Measurements from ENCODE around the gene COG5. TPM values are rescaled to one million over a fixed set of nuclear protein-coding genes. Genes with fewer than 3 reads are reported as not detected.
"Not testable (repeated sequence)": the region's sequence is repeated elsewhere in the genome, so short reads cannot be mapped to it uniquely, and the experiment has no call there.

The COG5 gene
- total RNA-seq, 1 donor from 2014 or later, result 39.6 TPM

- DNase-seq (no peak), ATAC-seq (no peak)
- no peaks in the 10 kb centered on the region for H3K9me3 ChIP-seq
- no peaks in the 10 kb centered on the region for H3K36me3 ChIP-seq
- no peak overlapping the region for H3K4me3 ChIP-seq
- intact Hi-C loops (cut with DNase I), result no loop called here
- H3K27me3 ChIP-seq, result no peaks in the 10 kb centered on the region
- no peak overlapping the region for H3K27ac ChIP-seq
- no peaks in the 10 kb centered on the region for H3K4me1 ChIP-seq
- TF ChIP-seq, protein P1, sequence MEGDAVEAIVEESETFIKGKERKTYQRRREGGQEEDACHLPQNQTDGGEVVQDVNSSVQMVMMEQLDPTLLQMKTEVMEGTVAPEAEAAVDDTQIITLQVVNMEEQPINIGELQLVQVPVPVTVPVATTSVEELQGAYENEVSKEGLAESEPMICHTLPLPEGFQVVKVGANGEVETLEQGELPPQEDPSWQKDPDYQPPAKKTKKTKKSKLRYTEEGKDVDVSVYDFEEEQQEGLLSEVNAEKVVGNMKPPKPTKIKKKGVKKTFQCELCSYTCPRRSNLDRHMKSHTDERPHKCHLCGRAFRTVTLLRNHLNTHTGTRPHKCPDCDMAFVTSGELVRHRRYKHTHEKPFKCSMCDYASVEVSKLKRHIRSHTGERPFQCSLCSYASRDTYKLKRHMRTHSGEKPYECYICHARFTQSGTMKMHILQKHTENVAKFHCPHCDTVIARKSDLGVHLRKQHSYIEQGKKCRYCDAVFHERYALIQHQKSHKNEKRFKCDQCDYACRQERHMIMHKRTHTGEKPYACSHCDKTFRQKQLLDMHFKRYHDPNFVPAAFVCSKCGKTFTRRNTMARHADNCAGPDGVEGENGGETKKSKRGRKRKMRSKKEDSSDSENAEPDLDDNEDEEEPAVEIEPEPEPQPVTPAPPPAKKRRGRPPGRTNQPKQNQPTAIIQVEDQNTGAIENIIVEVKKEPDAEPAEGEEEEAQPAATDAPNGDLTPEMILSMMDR (IDR thresholded peaks at IDR 0.05), result no peak
These were observed 402.3 kb downstream of the COG5 start for GRCh38 chr7:107161415-107161814.

GRCh38 chr7:107160389-107160788 lies 403.3 kb downstream of the COG5 start:
- DNase-seq (no peak), ATAC-seq (no peak)
- no peak overlapping the region for H3K4me3 ChIP-seq
- H3K27me3 ChIP-seq, result no peaks in the 10 kb centered on the region
- H3K9me3 ChIP-seq, result no peaks in the 10 kb centered on the region
- TF ChIP-seq, protein P1 (IDR thresholded peaks at IDR 0.05), result no peak
- no peaks in the 10 kb centered on the region for H3K4me1 ChIP-seq
- no peaks in the 10 kb centered on the region for H3K36me3 ChIP-seq
- H3K27ac ChIP-seq, result no peak overlapping the region
- intact Hi-C loops (cut with DNase I), result no loop called here

DNA sequence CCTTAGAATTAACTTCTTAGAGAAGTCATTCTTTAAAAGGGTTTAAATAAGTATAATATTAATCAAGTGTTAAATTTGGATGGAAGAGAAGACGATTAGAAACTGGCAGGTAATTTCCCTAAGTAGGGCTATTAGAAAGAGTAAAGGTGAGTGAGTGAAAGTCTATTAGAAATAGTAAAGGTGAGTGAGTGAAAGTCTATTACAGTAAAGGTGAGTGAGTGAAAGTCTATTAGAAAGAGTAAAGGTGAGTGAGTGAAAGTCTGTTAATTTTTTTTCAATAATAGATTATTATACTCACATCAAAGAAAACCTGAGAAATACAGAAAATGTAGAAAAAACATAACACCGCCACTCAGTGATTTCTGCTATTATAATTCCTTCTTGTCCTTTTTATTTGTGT lies 405.7 kb downstream of the COG5 start:
- TF ChIP-seq, protein P1 (IDR thresholded peaks at IDR 0.05), result no peak
- H3K4me1 ChIP-seq, result no peaks in the 10 kb centered on the region
- H3K4me3 ChIP-seq, result no peak overlapping the region
- no peaks in the 10 kb centered on the region for H3K36me3 ChIP-seq
- no peaks in the 10 kb centered on the region for H3K9me3 ChIP-seq
- no peak for ATAC-seq
- H3K27me3 ChIP-seq, result no peaks in the 10 kb centered on the region
- H3K27ac ChIP-seq, result no peak overlapping the region
- no peak for DNase-seq
- intact Hi-C loops (cut with DNase I), result no loop called here

GRCh38 chr7:107157091-107157490 lies 406.6 kb downstream of the COG5 start:
- Histone ChIP-seq H3K9me3 (no peaks in the 10 kb centered on the region), H3K27me3 (no peaks in the 10 kb centered on the region), H3K27ac (no peak overlapping the region), H3K36me3 (no peaks in the 10 kb centered on the region), H3K4me1 (no peaks in the 10 kb centered on the region), H3K4me3 (no peak overlapping the region)
- intact Hi-C loops (cut with DNase I), result no loop called here
- ATAC-seq (no peak), DNase-seq (no peak)
- TF ChIP-seq, protein P1 (IDR thresholded peaks at IDR 0.05), result no peak

- H3K9me3 ChIP-seq; H3K4me1 ChIP-seq; ATAC-seq; DNase-seq; H3K36me3 ChIP-seq; H3K27me3 ChIP-seq; H3K27ac ChIP-seq; intact Hi-C loops (cut with DNase I); H3K4me3 ChIP-seq: not testable (repeated sequence)
These were observed 408.0 kb downstream of the COG5 start for GRCh38 chr7:107155726-107156125.

- Histone ChIP-seq H3K4me3 (no peak overlapping the region), H3K27ac (no peak overlapping the region), H3K9me3 (no peaks in the 10 kb centered on the region), H3K4me1 (no peaks in the 10 kb centered on the region), H3K36me3 (no peaks in the 10 kb centered on the region), H3K27me3 (no peaks in the 10 kb centered on the region)
- DNase-seq (no peak), ATAC-seq (no peak)
- TF ChIP-seq, protein P1 (IDR thresholded peaks at IDR 0.05), result no peak
- intact Hi-C loops (cut with DNase I), result no loop called here
These were observed 408.9 kb downstream of the COG5 start for GRCh38 chr7:107154826-107155225.
